ENCODE data around the gene MRPL38. TPM values are rescaled to one million over a fixed set of nuclear protein-coding genes. Genes with fewer than 3 reads are reported as not detected.

The MRPL38 gene
- total RNA-seq, 1 donor from 2014 or later = 67.8 TPM

DNA sequence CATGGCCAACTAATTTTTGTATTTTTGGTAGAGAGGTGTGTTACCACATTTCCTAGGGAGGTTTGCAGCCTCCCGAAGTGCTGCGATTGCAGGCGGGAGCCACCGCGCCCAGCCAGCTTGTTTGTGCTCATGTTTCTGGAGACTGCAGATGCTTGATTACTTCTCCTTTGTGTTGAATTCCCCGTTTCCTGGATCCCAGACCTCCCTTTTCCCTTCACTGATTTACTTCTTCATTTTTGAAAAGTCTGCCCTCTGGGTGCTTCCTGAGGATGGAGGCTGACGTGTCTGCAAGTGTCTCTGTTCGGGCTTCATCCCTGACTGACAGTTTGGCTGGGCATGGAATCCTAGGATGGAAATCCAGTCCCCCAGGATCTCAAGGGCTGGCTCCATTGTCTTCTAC lies 19.3 kb downstream of the MRPL38 start:
- intact Hi-C loops (cut with DNase I) = no loop called here
- Histone ChIP-seq H3K9me3 (no peaks in the 10 kb centered on the region), H3K4me1 (peaks cover 6% of the 10 kb centered on the region), H3K27me3 (no peaks in the 10 kb centered on the region), H3K4me3 (no peak overlapping the region), H3K36me3 (no peaks in the 10 kb centered on the region), H3K27ac (no peak overlapping the region)
- no peak for DNase-seq (ENCODE audit: extremely low spot score in 2 of 2)
- TF ChIP-seq, protein P1, sequence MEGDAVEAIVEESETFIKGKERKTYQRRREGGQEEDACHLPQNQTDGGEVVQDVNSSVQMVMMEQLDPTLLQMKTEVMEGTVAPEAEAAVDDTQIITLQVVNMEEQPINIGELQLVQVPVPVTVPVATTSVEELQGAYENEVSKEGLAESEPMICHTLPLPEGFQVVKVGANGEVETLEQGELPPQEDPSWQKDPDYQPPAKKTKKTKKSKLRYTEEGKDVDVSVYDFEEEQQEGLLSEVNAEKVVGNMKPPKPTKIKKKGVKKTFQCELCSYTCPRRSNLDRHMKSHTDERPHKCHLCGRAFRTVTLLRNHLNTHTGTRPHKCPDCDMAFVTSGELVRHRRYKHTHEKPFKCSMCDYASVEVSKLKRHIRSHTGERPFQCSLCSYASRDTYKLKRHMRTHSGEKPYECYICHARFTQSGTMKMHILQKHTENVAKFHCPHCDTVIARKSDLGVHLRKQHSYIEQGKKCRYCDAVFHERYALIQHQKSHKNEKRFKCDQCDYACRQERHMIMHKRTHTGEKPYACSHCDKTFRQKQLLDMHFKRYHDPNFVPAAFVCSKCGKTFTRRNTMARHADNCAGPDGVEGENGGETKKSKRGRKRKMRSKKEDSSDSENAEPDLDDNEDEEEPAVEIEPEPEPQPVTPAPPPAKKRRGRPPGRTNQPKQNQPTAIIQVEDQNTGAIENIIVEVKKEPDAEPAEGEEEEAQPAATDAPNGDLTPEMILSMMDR (IDR thresholded peaks at IDR 0.05) = no peak
- TF ChIP-seq POLR2A (IDR thresholded peaks at IDR 0.05) (no peak), POLR2AphosphoS5 (IDR thresholded peaks at IDR 0.05; ENCODE audit: insufficient read depth in 1 of 2, low read depth in 1 of 2) (no peak)

DNA sequence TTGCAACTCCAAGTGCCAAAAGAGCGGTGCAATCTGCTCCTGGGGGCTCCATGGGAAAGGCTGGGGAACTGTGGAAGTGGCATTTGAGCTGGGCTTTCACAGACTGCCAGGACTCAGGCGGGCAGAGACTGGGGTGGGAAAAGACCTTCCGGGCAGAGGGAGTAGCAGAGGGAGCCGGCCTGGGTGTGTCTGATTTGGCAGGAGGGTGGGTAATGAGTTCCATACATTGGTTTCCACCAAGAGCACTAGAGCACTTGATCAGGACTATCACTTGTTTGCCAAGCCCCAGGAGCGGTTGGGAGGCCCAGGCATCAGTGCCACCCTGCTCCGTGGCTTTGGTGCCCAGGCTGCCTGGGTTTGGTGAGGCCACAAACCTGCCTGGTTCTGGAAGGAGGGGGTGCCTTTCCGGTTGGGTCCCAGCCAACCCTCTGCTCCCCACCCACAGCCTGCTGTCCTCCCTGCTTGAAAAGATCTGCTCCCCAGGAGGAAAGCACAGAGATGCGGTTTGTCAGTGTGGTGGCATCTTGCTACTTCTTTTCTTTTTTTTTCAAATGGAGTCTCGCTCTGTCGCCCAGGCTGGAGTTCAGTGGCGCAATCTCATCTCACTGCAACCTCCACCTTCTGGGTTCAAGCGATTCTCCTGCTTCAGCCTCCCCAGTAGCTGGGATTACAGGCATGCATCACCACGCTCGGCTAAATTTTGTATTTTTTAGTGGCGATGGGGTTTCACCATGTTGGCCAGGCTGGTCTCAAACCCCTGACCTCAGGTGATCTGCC lies 22.8 kb downstream of the MRPL38 start:
- no peak for DNase-seq (ENCODE audit: extremely low spot score in 2 of 2)
- no peaks in the 10 kb centered on the region for H3K27me3 ChIP-seq
- H3K4me1 ChIP-seq = peaks cover 8% of the 10 kb centered on the region
- H3K4me3 ChIP-seq = no peak overlapping the region
- intact Hi-C loops (cut with DNase I) = no loop called here
- H3K36me3 ChIP-seq = no peaks in the 10 kb centered on the region
- H3K27ac ChIP-seq = no peak overlapping the region
- TF ChIP-seq POLR2AphosphoS5 (IDR thresholded peaks at IDR 0.05; ENCODE audit: insufficient read depth in 1 of 2, low read depth in 1 of 2) = no peak
- no peaks in the 10 kb centered on the region for H3K9me3 ChIP-seq

DNA sequence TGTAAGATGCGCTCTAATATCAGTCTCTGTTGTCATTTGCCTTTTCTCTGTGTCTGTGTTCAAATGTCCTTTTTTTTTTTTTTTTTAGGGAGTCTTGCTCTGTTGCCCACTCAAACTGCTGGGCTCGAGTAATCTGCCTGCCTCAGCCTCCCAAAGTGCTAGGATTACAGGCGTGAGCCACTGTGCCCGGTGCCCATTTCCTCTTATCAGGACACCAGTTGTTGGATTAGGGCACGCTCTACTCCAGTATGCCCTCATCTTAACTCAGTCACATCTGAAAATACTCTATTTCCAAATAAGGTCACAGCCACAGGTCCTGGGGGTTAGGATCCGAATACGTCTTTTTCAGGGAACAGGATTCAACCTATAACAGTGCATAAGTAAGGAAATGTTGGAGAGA lies 24.4 kb downstream of the MRPL38 start:
- Histone ChIP-seq H3K4me3 (no peak overlapping the region), H3K36me3 (peaks cover 0 to 5% of the 10 kb centered on the region in 2 donors), H3K9me3 (no peaks in the 10 kb centered on the region), H3K4me1 (peaks cover 24% of the 10 kb centered on the region), H3K27me3 (no peaks in the 10 kb centered on the region), H3K27ac (no peak overlapping the region)
- intact Hi-C loops (cut with DNase I) = no loop called here
- DNase-seq (ENCODE audit: extremely low spot score in 2 of 2) = no peak
- TF ChIP-seq POLR2AphosphoS5 (IDR thresholded peaks at IDR 0.05; ENCODE audit: insufficient read depth in 1 of 2, low read depth in 1 of 2) = no peak
- TF ChIP-seq, protein P1 (IDR thresholded peaks at IDR 0.05) = no peak
- TF ChIP-seq POLR2A (IDR thresholded peaks at IDR 0.05) = no peak

DNA sequence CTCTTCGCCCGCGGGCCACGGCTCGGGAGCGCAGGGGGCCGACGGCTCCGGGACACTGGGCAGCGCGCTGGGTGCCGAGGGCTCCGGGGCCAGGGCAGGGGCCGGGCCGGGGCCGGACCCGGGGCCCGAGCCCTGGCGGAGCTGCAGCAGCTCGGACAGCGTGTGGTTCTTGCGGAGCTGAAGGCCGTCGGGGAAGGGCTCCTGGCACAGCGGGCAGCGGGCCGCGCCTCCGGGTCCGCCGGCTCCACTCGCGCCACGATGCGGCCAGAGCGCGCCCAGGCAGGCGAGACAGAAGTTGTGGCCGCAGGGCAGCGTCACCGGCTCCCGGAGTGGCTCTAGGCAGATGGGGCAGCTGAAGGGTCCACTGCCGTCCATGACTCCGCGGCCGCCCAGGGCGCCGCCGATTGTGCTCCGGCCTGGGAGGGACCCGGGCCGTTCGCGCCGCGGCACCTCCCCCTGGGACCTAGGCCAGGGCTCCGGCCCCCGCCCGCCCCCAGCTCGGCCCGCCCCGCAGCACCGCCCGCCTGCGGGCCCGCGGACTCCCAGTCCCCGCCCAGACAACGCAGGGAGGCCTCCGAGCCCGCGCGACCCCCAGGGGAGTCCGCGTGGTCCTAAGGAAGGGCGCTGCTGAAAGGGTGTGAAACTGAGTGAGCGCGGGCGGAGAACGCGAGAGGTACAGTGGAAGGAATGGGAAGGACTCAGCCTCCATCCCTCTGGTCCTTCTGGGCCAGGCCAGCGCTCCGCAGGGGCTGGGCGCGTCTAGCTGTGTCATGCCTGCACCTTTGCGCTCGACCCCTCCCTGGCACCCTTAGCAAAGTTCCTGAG lies 26.3 kb downstream of the MRPL38 start, which contains the start of gene TRIM47:
TRIM47 (minus strand) TSS at position 408 of the 825 bp plus-strand sequence; CDS start at position 375, 33 bp downstream.
- H3K27me3 ChIP-seq = no peaks in the 10 kb centered on the region
- TF ChIP-seq, protein P1 (IDR thresholded peaks at IDR 0.05) = no peak
- TF ChIP-seq POLR2AphosphoS5 (IDR thresholded peaks at IDR 0.05; ENCODE audit: insufficient read depth in 1 of 2, low read depth in 1 of 2) (peak; percentile 11 to 90), POLR2A (IDR thresholded peaks at IDR 0.05) (peak; percentile 61 to 92)
- H3K4me1 ChIP-seq = peaks cover 43% of the 10 kb centered on the region
- intact Hi-C loops (cut with DNase I) = loop anchor here (10.0 kb wide), 1 partner anchor 114 kb away; the partner anchor contains the start of gene GALK1
- H3K9me3 ChIP-seq = no peaks in the 10 kb centered on the region
- no peak for DNase-seq (ENCODE audit: extremely low spot score in 2 of 2)
- H3K4me3 ChIP-seq = peak within 1 kb of the TSS; percentile 66 to 83
- peak within 1 kb of the TSS; percentile 99 for H3K27ac ChIP-seq
- H3K36me3 ChIP-seq = peaks cover 0 to 22% of the 10 kb centered on the region in 2 donors

DNA sequence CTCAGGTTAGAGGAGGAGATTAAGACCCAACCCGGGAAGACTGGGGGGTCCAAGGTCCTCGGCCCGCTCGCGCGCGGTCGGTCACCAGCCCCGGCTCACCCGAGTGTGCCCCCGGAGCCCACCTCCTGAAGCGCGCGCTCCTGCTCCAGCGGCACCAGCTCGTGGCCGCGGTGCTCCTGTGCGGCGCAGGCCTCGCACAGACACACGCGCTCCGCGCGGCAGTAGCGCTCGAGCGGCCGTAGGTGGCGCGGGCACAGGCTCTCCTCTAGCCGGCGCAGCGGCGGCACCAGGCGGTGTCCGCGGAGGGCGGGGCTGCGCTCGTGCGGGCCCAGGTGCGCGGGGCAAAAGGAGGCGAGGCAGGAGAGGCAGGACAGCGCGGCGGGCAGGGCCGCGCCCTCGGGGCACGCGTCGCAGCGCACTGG lies 26.9 kb downstream of the MRPL38 start:
- peak overlapping the region; percentile 66 to 83 for H3K4me3 ChIP-seq
- no peak for DNase-seq (ENCODE audit: extremely low spot score in 2 of 2)
- no peak for TF ChIP-seq POLR2AphosphoS5 (IDR thresholded peaks at IDR 0.05; ENCODE audit: insufficient read depth in 1 of 2, low read depth in 1 of 2)
- H3K9me3 ChIP-seq = no peaks in the 10 kb centered on the region
- peaks cover 0 to 22% of the 10 kb centered on the region in 2 donors for H3K36me3 ChIP-seq
- peak overlapping the region; percentile 99 for H3K27ac ChIP-seq
- no peaks in the 10 kb centered on the region for H3K27me3 ChIP-seq
- intact Hi-C loops (cut with DNase I) = loop anchor here (1.0 to 10.0 kb wide), 3 partner anchors 8 to 113 kb away; partner anchors contain the start of genes GALK1 and WBP2
- H3K4me1 ChIP-seq = peaks cover 49% of the 10 kb centered on the region
